AG09319 (cell line): ENCODE measurements around the gene BCAS4.

Experiments used
- DNase-seq: peaks from one replicate; pipeline ENCODE4 v3.0.0-alpha.2; 2010; ENCODE audit warnings: low read depth; ENCODE audit errors: extremely low read depth
- TF ChIP-seq, protein P1 (sequence below): IDR thresholded peaks from 2 replicates; pipeline ENCODE4 v1.5.1; 2011; ENCODE audit warnings: low read depth, mild to moderate bottlenecking, inconsistent platforms, low read length, moderate library complexity

The BCAS4 gene

DNA sequence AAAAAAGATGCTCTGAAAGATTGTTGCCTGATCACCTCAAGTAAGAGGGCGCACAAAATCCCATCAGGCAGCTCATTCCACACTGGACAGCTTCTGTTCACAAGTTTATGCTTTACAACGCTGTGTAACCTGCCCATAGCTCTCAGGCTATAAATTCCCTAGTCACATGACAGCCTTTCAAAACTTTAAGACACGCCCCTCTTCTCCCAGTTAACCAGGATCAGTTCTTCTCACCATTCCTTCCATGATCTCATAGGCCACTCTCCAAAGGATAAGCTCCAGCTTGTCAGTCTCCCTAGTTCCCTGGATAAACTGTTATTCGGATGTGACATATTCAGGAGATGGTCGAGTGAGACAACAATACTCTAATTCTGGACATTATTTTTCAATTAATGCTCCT is 121.4 kb downstream of the BCAS4 start:
- TF ChIP-seq, protein P1, sequence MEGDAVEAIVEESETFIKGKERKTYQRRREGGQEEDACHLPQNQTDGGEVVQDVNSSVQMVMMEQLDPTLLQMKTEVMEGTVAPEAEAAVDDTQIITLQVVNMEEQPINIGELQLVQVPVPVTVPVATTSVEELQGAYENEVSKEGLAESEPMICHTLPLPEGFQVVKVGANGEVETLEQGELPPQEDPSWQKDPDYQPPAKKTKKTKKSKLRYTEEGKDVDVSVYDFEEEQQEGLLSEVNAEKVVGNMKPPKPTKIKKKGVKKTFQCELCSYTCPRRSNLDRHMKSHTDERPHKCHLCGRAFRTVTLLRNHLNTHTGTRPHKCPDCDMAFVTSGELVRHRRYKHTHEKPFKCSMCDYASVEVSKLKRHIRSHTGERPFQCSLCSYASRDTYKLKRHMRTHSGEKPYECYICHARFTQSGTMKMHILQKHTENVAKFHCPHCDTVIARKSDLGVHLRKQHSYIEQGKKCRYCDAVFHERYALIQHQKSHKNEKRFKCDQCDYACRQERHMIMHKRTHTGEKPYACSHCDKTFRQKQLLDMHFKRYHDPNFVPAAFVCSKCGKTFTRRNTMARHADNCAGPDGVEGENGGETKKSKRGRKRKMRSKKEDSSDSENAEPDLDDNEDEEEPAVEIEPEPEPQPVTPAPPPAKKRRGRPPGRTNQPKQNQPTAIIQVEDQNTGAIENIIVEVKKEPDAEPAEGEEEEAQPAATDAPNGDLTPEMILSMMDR = no peak
- no peak for DNase-seq

DNA sequence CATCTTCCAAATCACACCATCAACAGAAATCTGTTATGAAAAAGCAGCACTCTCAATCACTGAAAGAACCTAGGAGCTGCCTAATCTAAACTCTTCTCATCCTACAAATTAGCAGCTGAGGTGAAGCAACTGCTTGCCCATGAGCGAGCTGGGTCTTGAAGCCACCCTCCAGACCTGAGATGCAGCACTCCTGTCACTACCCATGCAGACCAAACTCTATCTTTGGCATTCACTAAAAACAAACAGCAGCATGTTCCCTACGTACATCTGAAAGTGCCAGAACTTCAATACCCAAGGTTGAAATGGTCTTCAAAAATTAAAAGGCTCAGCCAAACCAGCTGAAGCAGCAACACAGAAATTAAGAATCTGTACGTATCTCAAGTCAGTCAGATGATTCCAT is 122.1 kb downstream of the BCAS4 start:
- TF ChIP-seq, protein P1 = no peak
- no peak for DNase-seq

DNA sequence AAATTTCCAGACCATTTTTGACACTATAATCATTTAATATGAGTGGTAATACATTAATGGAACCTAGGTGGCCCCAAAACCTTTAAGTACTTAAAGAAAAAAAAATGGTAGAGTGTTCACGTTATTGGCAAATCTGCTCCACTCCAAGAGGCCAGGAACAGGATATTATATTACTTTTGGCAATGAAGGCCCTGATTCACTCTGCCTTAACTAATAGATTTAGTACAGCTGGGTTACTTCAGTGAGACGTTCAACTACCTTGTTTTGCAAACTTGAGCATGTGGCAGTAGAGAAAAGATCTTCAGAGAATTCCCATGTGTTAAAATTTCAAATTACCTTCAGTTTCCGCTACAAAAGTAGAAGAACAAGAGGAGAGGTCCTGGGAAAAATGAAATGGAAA is 123.5 kb downstream of the BCAS4 start:
- TF ChIP-seq, protein P1 = no peak
- DNase-seq = no peak

DNA sequence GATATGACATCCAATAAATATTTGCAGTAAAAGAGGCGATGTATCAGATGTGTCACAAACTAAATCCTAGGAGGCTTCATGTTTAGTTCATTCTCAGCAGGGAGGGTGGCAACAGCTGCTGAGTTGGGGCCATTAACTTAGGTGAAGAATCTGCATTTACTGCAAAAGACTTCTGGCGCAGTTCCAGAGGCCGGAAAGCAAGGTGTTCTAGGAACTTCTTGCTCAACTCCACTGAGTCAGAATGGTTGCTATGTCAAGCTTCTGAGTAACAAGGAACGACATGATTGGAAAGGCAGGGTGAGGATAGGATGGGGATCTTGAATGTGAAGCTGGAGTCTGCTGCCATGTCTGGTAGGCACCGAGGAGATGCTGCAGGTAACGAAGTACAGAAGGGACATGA is 124.7 kb downstream of the BCAS4 start:
- no peak for DNase-seq
- TF ChIP-seq, protein P1 = no peak

DNA sequence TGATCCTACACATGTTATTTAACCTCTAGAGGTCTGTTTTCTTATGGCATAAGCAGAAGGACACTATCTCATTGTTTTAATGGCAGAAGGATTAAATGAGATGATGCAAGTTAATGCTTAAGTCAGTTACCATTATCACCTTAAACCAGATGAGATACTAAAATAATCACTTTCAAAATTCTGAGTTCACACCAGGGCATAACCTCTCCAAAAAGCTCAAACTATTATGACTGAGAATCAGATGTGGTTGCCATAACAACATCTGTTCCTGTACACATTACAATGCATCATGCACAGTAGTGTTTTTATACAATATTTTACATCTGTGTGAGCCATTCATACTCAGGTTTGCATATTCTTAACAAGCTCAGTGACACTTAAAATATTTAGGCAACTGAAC is 126.1 kb downstream of the BCAS4 start:
- TF ChIP-seq, protein P1 = no peak
- no peak for DNase-seq

DNA sequence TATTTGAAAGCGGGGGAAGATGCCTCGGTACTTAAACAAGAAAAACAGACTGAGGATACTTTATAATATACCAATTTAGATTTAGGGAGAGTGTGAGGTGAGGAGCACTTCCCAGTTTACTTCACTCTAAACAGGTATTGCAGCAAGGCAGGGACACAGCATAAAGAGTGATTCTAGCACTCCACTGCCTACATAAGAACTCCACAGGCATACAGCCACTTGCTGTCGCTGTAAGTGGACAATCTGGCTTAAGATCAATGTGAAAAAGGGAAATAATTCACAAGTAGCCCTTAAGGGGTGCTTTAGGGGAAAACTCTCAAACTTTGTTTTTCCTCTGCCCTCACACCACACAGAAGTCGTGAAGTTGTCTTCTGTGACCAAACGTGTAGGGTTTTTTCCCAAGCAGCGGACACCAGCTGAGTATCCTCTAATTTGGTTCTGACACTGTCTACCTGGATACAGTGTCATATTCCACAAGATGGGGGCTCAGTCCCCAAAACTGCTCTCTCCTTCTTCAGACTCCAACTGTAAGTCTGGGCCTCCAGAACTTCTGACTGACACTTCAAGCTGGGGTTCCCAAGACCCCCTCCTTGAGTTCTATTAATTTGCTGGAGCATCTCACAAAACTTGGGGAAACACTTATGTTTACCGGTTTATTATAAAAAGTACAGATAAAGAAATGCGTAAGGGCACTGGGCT is 127.1 kb downstream of the BCAS4 start:
- DNase-seq = no peak
- TF ChIP-seq, protein P1 = no peak

DNA sequence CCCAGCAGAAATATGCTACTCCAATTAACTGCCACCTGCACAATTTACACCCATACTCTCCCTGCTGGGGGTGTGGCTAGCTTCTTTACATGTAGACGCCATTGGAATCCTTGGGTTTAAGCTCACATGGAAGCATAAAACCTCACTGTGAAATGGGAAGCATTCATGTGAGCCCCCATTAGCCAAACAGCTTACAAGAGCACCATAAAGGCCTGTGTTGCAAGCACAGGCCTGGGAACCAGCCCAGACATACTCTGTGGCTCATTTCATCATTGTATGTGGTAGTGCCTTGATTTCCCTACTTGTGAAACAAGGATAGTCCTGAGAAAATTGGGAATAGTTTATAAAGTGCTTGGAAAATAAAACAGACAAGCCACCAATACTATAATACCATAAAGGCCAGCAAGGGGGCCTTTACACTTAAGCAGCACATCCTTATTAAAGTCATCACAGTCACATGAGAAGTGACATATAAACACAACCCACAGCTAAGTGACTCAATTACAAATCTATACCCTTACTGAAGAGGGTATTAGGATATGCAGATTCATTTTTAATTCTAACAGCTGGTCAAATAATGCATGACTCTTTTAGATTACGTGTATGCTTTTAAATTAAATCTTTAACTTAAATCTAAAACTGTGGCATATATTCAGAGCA is 129.5 kb downstream of the BCAS4 start:
- TF ChIP-seq, protein P1 = no peak
- DNase-seq = no peak
